Smooth muscle cell of the brain vasculature (primary cell): ENCODE data around the gene TIMP1.

Source experiments
- DNase-seq: peaks from one replicate; pipeline ENCODE4 v3.0.0-alpha.2; 2012; ENCODE audit warnings: low read depth, low spot score

Gene TIMP1

DNA sequence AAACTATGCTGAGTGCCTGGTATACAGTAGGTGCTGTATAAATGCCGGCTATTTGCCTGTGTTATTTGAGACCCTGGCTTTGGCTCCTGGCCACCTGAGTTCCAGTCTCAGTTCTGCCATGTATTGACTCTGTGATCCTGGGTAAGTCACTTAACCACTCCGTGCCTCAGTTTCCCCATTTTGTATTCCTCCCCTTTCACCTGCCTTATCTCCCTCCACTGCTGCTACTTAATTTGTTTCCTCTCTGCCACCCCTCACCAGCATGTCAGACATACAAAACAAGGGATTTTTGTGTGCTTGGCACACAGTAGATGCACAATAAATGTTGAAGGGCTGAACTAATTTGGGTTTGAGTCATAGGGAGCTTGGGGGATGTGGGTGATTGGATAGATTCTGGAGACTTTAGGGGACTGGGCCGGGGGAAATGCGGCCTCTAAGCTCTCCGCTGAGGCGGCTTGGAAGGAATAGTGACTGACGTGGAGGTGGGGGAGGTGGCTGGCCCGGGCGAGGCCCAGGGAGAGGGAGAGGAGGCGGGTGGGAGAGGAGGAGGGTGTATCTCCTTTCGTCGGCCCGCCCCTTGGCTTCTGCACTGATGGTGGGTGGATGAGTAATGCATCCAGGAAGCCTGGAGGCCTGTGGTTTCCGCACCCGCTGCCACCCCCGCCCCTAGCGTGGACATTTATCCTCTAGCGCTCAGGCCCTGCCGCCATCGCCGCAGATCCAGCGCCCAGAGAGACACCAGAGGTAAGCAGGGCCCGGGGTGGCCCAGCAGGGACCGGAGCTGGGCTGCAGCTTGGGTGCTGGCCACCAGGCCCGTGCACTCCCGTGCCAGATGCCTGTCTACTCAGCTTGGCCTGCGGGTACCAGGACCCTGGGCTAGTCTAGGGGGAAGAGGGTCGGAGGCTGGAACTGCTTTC lies at the start of gene TIMP1:
Gene TIMP1, plus strand, starts transcription at position 706 of the 917 bp plus-strand sequence. CDS start 980 bp downstream, outside the sequence.
- peak; percentile 70 for DNase-seq

DNA sequence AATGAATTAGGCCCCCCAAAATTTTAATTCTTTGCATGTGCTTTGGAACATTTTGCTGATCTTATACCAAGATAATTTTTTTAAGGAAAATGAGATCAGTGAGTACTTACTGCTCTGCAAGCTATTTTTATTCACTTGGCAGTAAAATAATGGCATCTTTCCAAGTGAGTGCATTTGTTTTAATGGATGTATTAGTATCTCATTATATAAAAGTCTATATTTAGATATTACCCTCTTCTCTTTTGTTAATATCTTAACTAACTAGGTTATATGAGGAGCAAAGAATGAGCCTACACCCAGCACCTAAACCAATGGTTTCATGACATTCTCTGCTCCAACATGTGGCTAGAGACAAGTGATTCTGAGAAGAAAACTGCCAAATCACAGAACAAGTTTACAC lies 42.4 kb upstream of the TIMP1 start:
- no peak for DNase-seq

DNA sequence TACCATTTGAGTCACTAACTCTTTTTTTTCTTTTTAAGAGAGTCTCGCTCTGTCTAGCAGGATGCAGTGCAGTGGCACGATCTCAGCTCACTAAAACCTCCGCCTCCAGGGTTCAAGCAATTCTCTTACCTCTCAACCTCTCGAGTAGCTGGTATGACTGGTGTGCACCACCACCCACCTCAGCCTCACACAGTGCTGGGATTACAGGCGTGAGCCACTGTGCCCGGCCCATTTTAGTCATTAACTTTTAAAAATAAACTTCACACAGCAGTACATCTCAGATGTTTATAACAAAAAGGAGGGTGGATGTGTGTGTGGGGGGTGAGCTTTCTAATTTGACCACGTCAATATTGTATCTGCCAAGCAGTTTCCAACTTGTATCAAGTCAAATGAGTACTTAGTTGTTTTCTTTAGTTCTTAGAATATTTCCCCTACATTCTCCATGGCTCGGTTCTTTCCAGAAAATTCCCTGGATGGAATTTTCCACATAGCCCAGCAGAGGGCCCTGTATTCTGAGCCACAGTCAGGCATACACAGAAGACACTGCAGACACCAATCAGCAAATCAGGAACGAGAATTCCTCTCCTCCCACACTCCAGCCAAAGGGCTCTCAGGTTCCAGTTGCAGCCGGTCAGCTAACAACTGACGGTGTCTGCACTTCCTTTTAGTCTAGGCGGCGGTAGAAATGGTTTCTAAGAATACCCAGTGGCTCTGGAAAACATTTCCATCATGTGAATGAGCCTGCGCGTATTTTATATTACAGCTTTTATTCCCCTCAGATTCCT lies 41.3 kb upstream of the TIMP1 start:
- DNase-seq, result peak; percentile 75

DNA sequence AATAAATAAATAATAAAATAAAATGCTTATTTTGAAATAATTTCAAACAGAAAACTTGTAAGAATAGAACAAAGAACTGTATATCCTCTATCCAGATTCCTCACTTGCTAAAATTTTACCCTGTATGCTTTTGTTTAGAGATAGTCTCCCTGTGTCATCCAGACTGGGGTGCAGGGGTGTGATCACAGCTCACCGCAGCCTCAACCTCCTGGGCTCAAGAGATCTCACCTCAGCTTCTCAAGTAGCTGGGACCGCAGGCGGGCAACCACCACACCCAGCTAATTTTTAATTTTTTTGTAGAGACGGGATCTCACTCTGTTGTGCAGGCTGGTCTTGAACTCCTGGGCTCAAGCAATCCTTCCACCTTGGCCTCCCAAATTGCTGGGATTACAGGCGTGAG lies 38.7 kb upstream of the TIMP1 start:
- DNase-seq, result no peak

DNA sequence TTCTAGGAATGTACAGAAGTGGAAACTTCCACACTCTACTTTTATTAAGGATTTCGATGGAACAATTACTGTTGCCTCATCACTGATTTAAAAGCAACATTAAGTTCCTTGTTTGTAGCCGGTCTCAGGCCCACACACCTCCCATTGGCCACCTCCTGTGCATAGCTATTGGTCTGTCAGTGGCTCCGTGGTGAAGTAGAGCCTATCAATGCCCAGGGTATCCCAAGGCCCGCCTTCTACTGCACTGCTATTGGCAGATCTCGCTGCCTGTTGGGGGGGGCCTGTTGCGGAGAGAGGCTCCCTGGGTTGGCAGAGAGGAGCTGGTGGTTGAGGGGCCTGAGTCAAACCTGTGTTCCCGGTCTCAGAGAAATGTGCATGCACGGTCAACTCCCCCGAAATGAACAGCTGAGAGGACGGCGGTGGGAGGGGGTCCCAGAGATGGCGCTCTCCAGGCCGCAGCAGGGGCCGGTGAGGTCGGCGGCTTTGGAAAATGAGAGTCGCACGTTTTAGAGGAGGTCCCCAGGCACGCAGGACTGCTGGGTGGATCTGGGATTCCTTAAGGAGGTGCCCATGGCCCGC lies 26.1 kb upstream of the TIMP1 start:
- DNase-seq, result peak; percentile 69

DNA sequence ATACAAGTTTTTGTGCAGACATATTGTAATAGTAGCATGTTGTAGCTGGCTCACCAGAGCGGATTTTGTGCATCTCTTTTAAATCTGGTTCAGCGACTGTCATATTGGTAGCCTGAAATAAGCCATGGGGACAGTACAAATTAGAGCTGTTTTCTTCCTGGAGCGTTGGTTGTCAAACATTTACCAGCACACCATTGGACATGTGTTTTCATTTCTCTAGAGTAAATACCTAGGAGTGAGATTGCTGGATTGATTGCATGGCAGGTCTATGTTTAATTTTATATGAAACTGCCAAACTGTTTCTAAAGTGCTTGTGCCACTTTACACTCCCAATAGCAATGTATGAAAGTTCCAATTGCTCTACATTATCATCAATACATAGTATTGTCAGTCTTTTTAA lies 23.8 kb upstream of the TIMP1 start:
- DNase-seq, result no peak

DNA sequence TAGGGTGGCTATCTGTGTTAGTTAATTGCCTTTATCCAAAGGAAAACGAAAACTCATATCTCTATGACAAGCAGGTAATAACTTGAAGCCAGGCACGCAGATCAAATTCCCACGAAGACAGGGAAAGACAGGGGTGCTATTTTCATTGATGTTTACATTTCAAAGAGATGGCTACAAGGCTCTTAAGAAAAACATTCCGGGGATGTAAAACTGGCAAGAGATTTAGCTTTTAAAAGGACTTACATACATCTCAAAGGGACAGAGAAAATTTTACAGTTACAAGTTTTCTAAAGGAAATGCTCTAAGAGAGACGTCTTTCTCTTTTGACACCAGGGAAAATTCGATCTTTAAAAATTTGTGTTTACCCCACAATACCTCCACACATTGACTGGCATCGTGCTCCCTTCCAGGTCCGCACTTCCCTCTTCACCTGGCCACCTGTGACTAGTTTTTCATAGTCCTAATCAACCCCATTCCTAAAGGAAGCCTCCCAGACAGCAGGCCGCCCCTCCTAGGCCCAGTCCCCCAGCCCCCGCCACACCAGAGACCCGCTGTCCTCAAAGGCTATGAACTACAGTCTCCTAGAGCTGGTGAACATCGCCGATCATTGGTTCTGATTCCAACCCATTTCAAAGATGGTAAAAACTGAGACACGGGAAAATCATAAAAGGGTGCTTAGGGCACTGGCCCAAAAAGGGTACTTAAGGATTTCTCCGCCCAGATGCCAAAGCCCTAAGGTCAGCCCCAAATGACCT lies 21.9 kb upstream of the TIMP1 start:
- no peak for DNase-seq

DNA sequence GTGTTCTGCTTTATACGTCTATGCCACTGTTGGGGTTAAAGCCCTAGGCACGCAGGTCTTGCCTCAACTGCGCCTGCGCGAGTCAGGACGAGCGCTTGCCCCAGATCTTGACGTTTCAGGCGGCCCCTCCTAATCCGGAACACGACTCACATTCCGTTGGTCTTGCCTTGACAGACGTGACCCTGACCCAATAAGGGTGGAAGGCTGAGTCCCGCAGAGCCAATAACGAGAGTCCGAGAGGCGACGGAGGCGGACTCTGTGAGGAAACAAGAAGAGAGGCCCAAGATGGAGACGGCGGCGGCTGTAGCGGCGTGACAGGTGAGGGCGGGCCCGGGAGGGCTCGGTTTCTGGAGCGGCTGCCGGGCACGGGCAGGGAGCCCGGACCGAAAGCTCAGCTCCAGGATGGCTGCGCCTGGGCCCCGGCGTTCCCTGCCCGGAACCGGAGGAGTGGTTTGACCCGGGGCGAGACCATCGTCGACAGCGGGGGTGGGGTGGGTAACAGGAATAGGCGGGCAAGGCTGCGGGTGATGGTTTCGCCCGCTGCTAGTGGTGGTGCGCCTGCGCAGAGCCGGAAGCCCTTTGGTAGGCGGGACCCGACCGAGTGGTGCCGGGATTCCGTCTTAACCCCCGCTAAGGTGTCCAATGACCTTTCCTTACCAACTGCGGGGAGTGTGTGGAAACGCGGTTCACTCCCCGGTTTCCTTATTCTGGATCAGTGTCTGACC lies 21.1 kb upstream of the TIMP1 start, which contains the start of gene ARAF:
Gene ARAF, plus strand, starts transcription at position 272 of the 725 bp plus-strand sequence. CDS start 1,763 bp downstream, outside the sequence.
- peak; percentile 96 for DNase-seq

DNA sequence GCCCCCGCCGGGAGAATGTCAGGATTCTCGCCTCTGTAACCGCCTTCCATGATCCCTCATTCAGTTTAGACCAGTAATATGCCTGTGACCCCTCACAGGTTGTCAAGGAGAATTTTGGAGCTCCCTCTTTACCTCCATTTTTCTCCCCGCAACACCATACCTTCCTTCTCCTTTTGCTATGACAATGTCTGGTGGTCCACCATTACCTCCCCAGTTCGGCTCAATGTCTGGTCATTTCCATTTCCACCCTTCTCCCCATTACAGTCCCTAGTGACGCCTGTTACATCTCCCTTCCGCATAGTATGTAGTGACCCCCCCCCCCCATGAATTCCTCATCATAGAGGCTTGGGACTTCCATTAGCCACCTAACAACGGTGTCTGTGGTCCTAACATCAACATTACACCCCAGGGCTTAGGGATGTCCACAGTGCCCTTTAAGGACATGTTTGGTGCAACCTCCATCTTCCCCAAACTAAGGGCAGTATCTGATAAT lies 20.5 kb upstream of the TIMP1 start:
- no peak for DNase-seq

DNA sequence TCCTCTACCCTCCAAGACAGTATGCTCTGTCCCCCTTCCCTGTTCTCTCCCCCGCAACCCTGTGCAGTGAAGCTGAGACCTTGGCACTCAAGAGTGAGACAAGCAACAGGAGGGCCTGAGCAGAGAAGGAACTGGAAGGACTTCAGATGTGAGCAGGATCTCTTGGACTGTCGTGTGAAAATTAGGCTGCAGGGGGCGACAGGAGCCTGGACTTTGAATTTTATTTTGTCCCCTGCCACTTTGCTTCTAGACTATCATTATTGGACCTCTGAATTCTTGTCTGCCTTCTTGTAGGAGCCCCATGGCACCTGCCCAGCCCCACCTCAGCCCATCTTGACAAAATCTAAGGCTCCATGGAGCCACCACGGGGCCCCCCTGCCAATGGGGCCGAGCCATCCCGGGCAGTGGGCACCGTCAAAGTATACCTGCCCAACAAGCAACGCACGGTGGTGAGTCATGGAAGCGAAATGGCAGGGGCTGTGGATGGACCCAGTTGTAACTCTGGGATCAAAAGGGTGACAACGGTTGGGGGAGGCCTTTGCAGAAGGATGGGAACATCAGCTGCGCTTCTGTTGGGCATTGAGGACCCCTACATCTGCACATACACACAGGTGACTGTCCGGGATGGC lies 19.5 kb upstream of the TIMP1 start:
- DNase-seq, result no peak

DNA sequence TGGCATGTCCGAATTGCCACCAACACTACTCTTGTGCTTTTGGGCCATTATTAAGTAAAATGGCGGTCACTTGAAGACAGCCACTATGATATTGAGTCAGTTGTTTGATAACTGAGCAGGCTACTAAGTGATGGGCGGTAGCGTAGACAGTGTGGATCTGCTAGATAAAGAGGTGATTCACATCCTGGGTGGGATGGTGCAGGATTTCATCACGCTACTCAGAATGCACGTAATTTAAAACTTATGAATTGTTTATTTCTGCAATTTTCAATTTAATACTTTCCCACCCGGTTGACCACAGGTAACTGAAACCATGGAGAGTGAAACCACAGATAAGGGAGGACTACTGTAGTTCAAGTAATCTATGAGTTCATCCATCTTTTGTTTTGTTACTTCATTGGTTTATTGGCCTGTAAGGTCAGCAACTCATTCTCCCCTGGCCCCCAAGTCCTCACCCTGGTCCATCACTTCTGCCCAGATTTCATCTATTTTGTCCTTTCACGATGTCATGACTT lies 18.4 kb upstream of the TIMP1 start:
- no peak for DNase-seq

DNA sequence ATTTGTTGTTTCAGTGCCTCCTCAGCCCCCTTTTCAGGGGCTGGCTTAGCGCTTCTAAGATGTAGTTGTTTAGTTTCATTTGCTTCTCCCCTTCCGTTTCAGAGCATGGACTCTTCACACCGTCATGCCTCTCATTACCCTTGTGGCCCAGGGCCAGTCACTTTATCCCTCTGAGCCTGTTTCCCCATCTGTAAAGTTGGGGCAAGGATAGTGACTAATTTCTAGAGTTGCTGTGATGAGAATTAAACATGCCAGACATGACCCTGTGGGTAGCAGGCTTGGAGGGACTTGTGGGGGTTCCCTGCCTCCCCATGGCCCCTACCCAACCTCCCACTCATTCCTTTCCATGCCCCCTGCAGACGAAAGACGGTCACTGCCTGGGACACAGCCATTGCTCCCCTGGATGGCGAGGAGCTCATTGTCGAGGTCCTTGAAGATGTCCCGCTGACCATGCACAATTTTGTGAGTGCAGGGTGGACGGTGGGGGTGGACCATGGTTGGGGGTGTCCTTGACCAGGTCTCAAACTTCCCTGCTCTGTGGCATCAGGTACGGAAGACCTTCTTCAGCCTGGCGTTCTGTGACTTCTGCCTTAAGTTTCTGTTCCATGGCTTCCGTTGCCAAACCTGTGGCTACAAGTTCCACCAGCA lies 17.7 kb upstream of the TIMP1 start:
- DNase-seq, result no peak

DNA sequence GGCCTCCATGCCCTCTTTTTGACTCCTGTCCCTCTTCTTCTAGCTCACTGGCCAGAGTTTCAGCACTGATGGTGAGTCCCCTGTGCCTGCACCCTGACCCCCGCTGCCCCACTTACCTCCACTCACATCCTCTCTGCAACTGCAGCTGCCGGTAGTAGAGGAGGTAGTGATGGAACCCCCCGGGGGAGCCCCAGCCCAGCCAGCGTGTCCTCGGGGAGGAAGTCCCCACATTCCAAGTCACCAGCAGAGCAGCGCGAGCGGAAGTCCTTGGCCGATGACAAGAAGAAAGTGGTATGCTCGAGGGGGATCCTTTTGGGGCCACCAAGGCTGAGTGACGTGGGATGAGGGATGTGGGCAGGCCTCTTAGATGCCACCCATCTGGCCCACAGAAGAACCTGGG lies 15.4 kb upstream of the TIMP1 start:
- DNase-seq, result no peak

DNA sequence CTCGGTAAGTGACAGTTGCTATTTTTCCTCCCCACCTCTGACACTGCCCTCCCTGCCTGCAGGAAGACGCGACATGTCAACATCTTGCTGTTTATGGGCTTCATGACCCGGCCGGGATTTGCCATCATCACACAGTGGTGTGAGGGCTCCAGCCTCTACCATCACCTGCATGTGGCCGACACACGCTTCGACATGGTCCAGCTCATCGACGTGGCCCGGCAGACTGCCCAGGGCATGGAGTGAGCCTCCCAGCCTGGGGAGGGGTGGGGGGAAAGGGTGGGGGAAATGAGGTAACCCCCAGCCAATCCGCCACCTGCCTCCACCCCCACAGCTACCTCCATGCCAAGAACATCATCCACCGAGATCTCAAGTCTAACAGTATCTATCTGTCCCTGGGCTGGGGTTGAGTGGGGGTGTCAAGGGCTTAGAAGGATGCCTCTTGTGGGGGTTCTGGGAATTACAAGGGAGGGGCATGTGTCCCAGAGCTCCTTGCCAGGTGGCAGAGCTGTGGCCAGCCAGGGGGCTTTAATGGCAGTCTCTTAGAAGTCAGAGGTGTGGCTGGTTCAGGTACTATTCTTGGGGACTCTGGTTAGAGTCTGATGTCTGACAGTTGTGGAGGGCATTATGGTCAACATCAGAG lies 13.5 kb upstream of the TIMP1 start:
- no peak for DNase-seq

DNA sequence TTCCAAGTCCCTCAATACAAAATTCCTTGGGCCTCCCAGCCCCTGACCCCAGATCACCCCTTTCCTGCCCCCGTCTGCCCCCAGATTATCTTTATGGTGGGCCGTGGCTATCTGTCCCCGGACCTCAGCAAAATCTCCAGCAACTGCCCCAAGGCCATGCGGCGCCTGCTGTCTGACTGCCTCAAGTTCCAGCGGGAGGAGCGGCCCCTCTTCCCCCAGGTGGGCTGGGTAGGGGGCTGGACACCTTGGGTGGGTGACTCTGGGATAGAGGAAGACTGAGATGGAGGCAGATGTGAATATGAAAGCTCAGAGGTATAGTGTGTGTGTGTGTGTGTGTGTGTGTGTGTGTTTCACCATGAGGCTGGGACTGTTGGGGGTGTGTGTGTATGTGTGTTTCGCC lies 11.4 kb upstream of the TIMP1 start:
- DNase-seq, result no peak

DNA sequence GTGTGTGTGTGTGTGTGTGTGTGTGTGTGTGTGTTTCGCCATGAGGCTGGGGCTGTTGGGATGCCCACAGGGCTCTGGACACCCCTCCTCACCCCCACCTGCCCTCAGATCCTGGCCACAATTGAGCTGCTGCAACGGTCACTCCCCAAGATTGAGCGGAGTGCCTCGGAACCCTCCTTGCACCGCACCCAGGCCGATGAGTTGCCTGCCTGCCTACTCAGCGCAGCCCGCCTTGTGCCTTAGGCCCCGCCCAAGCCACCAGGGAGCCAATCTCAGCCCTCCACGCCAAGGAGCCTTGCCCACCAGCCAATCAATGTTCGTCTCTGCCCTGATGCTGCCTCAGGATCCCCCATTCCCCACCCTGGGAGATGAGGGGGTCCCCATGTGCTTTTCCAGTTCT lies 11.0 kb upstream of the TIMP1 start:
- no peak for DNase-seq

DNA sequence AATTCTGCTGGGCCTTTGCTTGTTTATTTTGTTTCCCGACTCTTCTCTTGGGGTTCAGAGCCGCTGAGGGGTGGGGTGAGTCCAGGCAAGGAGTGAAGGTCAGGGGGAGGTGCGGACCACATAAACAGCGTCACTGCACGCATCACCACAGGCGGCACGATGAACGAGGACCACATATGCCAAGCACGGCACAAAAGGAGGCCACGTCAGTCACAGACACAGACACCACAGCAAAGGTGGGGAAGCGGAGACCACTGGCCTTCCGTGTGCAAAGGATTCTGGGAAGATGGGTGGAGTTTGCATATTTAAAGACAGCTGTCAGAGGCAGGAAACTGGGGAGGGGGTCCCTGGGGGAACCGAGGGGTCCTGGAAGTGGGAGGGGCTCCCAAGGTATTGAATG lies 10.3 kb upstream of the TIMP1 start:
- DNase-seq, result no peak

DNA sequence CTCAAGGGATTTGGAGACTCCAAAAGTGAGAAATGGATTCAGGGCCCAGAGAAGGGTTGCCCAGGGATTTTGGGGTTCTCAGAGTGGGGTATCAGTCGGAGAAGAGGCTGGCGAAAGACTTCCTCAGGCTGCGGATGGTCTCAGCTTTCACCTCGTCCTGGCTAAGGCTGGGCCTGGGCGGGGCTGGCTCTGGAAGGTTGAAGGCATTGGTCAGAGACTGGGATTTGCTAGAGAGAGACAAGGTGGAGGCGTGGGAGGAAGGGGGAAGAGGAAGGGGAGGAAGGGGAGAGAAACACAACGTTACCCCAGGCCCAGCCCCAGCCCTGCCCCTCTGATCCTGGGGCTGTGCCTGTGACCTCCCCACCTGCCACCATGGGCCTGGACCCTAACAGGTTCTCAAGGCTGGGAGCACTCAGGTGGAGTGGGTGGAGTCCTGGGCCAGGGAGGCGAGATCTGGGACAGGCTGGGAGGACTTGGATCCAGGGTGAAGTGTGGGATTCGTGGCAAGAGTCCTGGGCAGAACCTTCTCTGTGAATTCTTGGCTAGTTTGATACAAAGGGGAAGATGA lies 9.4 kb upstream of the TIMP1 start:
- DNase-seq, result no peak
